ENCODE data around the gene COA1.
"Not testable (repeated sequence)": the region's sequence is repeated elsewhere in the genome, so short reads cannot be mapped to it uniquely, and the experiment has no call there.

Gene COA1

DNA sequence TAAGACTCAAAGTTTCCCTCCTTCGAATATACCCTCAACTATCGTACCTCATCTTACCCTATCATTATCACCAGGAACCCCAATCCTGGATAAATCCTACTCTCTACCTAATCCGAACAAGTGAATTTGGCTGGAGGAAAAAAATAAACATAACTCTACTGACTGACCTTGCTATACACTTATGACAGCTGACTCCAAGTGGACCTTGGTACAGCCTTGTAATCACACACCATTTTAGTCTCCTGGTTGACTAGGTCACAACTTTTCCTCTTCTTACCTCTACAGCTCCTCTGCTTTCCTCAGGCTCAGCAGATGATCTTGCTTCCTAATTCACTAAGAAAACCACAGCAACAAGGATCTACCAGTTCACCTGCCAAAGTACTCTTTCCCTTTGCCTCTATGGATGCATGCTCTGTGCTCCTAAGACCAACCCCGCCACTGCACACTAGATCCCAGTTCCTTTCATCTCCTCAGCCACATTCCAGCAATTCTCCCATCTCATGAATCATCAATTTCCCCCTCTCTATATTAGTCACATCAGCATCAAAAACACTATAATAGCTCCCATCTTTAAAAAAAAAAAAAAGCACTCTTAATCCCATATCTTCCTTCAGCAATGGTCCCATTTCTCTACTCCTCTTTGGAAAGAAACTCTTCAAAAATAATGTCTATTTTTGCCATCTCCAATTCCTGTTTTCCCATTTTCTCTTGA, 35.5 kb downstream of the COA1 start:
- Histone ChIP-seq H3K36me3 (replicated peaks; ENCODE audit: low read depth, low read length) (no peaks in the 10 kb centered on the region), H3K27me3 (ENCODE audit: low read depth, low read length) (no peaks in the 10 kb centered on the region), H3K27ac (ENCODE audit: low read length) (no peak overlapping the region), H2AFZ (ENCODE audit: low read depth, low read length) (no peak overlapping the region), H3K4me2 (ENCODE audit: low read length) (no peak overlapping the region), H3K4me1 (ENCODE audit: low read length) (peaks cover 5% of the 10 kb centered on the region; the same call in 1 of the 2 replicates), H3K9ac (ENCODE audit: low read length) (no peak overlapping the region), H3K9me3 (ENCODE audit: insufficient read depth, low read length) (no peaks in the 10 kb centered on the region), H4K20me1 (ENCODE audit: insufficient read depth, low read length) (peaks cover 66% of the 10 kb centered on the region), H3K4me3 (ENCODE audit: low read length) (no peak overlapping the region), H3K79me2 (ENCODE audit: low read length) (peaks cover 92% of the 10 kb centered on the region)
- TF ChIP-seq, protein P1, sequence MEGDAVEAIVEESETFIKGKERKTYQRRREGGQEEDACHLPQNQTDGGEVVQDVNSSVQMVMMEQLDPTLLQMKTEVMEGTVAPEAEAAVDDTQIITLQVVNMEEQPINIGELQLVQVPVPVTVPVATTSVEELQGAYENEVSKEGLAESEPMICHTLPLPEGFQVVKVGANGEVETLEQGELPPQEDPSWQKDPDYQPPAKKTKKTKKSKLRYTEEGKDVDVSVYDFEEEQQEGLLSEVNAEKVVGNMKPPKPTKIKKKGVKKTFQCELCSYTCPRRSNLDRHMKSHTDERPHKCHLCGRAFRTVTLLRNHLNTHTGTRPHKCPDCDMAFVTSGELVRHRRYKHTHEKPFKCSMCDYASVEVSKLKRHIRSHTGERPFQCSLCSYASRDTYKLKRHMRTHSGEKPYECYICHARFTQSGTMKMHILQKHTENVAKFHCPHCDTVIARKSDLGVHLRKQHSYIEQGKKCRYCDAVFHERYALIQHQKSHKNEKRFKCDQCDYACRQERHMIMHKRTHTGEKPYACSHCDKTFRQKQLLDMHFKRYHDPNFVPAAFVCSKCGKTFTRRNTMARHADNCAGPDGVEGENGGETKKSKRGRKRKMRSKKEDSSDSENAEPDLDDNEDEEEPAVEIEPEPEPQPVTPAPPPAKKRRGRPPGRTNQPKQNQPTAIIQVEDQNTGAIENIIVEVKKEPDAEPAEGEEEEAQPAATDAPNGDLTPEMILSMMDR (IDR thresholded peaks at IDR 0.05; ENCODE audit: low read depth, low read length) = no peak
- TF ChIP-seq EZH2phosphoT487 (IDR thresholded peaks at IDR 0.05; ENCODE audit: low read depth) = no peak

- no peaks in the 10 kb centered on the region for H3K27me3 ChIP-seq (ENCODE audit: low read depth, low read length)
Observed at GRCh38 chr7:43692582-43693373, 36.5 kb downstream of the COA1 start.

DNA sequence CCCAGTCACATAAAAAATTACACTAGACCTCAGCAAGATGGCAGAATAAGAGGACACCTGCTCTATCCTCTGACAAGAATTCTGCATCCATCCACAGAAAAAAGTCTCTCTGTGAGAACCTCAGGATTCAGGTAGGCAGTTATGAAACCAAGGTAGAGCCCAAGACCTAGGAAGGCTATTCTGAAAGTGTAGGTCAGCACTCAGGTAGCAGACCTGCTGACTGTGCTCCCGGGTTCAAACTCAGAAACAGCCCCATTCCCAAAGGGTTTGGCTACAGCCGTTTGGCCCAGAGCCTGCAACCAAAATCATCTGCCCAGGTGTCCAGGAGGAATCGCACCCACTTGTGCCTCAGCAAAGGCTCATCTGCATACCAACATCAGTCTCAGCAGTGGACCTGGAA, 37.7 kb downstream of the COA1 start:
- no peak for TF ChIP-seq EZH2phosphoT487 (IDR thresholded peaks at IDR 0.05; ENCODE audit: low read depth)
- TF ChIP-seq, protein P1 (IDR thresholded peaks at IDR 0.05; ENCODE audit: low read depth, low read length) = no peak
- Histone ChIP-seq H3K27ac (ENCODE audit: low read length) (no peak overlapping the region), H2AFZ (ENCODE audit: low read depth, low read length) (no peak overlapping the region), H3K79me2 (ENCODE audit: low read length) (peaks cover 90% of the 10 kb centered on the region), H3K9ac (ENCODE audit: low read length) (no peak overlapping the region), H4K20me1 (ENCODE audit: insufficient read depth, low read length) (peaks cover 52% of the 10 kb centered on the region), H3K4me2 (ENCODE audit: low read length) (no peak overlapping the region), H3K27me3 (ENCODE audit: low read depth, low read length) (no peaks in the 10 kb centered on the region), H3K9me3 (ENCODE audit: insufficient read depth, low read length) (no peaks in the 10 kb centered on the region), H3K36me3 (replicated peaks; ENCODE audit: low read depth, low read length) (peaks cover 8% of the 10 kb centered on the region), H3K4me3 (ENCODE audit: low read length) (no peak overlapping the region), H3K4me1 (ENCODE audit: low read length) (no peaks in the 10 kb centered on the region)

More at GRCh38 chr7:43692582-43693373, 36.5 kb downstream of the COA1 start:
- Histone ChIP-seq H3K79me2 (ENCODE audit: low read length) (peaks cover 90% of the 10 kb centered on the region), H4K20me1 (ENCODE audit: insufficient read depth, low read length) (peaks cover 55% of the 10 kb centered on the region), H3K27ac (ENCODE audit: low read length) (no peak overlapping the region), H3K4me3 (ENCODE audit: low read length) (no peak overlapping the region), H2AFZ (ENCODE audit: low read depth, low read length) (no peak overlapping the region), H3K36me3 (replicated peaks; ENCODE audit: low read depth, low read length) (peaks cover 5% of the 10 kb centered on the region), H3K4me2 (ENCODE audit: low read length) (no peak overlapping the region), H3K9ac (ENCODE audit: low read length) (no peak overlapping the region), H3K9me3 (ENCODE audit: insufficient read depth, low read length) (no peaks in the 10 kb centered on the region), H3K4me1 (ENCODE audit: low read length) (no peaks in the 10 kb centered on the region)
- TF ChIP-seq, protein P1 (IDR thresholded peaks at IDR 0.05; ENCODE audit: low read depth, low read length) = no peak
- TF ChIP-seq EZH2phosphoT487 (IDR thresholded peaks at IDR 0.05; ENCODE audit: low read depth) = no peak

- Histone ChIP-seq H3K79me2 (ENCODE audit: low read length) (peaks cover 83% of the 10 kb centered on the region), H2AFZ (ENCODE audit: low read depth, low read length) (no peak overlapping the region), H3K4me2 (ENCODE audit: low read length) (no peak overlapping the region), H4K20me1 (ENCODE audit: insufficient read depth, low read length) (peaks cover 35% of the 10 kb centered on the region), H3K4me1 (ENCODE audit: low read length) (no peaks in the 10 kb centered on the region), H3K9ac (ENCODE audit: low read length) (no peak overlapping the region), H3K27ac (ENCODE audit: low read length) (no peak overlapping the region), H3K9me3 (ENCODE audit: insufficient read depth, low read length) (no peaks in the 10 kb centered on the region), H3K4me3 (ENCODE audit: low read length) (no peak overlapping the region), H3K36me3 (replicated peaks; ENCODE audit: low read depth, low read length) (peaks cover 8% of the 10 kb centered on the region), H3K27me3 (ENCODE audit: low read depth, low read length) (no peaks in the 10 kb centered on the region)
- no peak for TF ChIP-seq EZH2phosphoT487 (IDR thresholded peaks at IDR 0.05; ENCODE audit: low read depth)
- TF ChIP-seq, protein P1 (IDR thresholded peaks at IDR 0.05; ENCODE audit: low read depth, low read length) = no peak
Observed at GRCh38 chr7:43689115-43689514, 40.2 kb downstream of the COA1 start.

DNA sequence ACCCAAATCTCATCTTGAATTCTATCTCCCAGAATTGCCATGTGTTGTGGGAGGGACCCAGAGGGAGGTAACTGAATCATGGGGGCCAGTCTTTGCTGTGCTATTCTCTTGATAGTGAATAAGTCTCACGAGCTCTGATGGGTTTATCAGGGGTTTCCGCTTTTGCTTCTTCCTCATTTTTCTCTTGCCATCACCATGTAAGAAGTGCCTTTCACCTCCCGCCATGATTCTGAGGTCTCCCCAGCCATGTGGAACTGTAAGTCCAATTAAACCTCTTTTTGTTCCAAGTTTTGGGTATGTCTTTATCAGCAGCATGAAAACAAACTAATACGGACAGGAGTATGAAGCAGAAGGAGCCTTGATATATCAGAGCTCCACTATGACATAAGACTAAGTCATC, 41.5 kb downstream of the COA1 start:
- H3K4me2 ChIP-seq (ENCODE audit: low read length); H3K9me3 ChIP-seq (ENCODE audit: insufficient read depth, low read length); H3K27ac ChIP-seq (ENCODE audit: low read length); H3K4me3 ChIP-seq (ENCODE audit: low read length); H3K27me3 ChIP-seq (ENCODE audit: low read depth, low read length); H3K36me3 ChIP-seq (replicated peaks; ENCODE audit: low read depth, low read length); H3K4me1 ChIP-seq (ENCODE audit: low read length); H2AFZ ChIP-seq (ENCODE audit: low read depth, low read length); H3K9ac ChIP-seq (ENCODE audit: low read length): not testable (repeated sequence)
- H3K79me2 ChIP-seq (ENCODE audit: low read length) = peaks cover 82% of the 10 kb centered on the region
- H4K20me1 ChIP-seq (ENCODE audit: insufficient read depth, low read length) = peaks cover 30% of the 10 kb centered on the region
